Suppressor macrophage treated with lipopolysaccharide for 1 hour (primary cell): ENCODE results near the gene R3HDM1.
"Not testable (repeated sequence)": the region's sequence is repeated elsewhere in the genome, so short reads cannot be mapped to it uniquely, and the experiment has no call there.

Experiments used
- DNase-seq, 3 donors: peaks; one replicate each; pipeline ENCODE4 v3.0.0-alpha.2; 2020 to 2022

Gene R3HDM1

GRCh38 chr2:135531231-135532197, at the start of gene R3HDM1:
TSS of gene R3HDM1 (plus strand) at chr2:135531484. CDS start at chr2:135604846, 73,362 bp downstream.
- peak; percentile 98 to 100 (median 99) for DNase-seq

- DNase-seq, result no peak
Measured at GRCh38 chr2:135485441-135485840, 45.8 kb upstream of the R3HDM1 start.

DNA sequence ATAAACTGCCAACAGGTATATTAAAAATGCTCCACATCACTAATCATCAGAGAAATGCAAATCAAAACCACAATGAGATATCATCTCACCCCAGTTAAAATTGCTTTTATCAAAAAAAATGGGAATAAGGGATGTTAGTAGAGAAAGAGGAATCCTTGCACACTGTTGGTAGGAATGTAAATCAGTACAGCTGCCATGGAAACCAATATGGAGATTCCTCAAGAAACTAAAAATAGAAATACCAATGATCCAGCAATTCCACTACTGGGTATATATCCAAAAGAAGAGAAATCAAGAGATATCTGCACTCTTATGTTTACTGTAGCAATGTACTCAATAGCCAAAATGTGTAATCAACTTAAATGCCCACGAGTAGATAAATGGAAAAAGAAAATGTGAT, 40.9 kb upstream of the R3HDM1 start:
- no peak for DNase-seq

- DNase-seq, result peak in 2 of 3 donors; percentile 10 to 27
Measured at GRCh38 chr2:135494503-135494902, 36.8 kb upstream of the R3HDM1 start.

GRCh38 chr2:135494917-135495316, 36.4 kb upstream of the R3HDM1 start:
- DNase-seq, result peak in 1 of 3 donors; percentile 7

- not testable (repeated sequence) for DNase-seq
Measured at GRCh38 chr2:135498588-135498987, 32.7 kb upstream of the R3HDM1 start.

DNA sequence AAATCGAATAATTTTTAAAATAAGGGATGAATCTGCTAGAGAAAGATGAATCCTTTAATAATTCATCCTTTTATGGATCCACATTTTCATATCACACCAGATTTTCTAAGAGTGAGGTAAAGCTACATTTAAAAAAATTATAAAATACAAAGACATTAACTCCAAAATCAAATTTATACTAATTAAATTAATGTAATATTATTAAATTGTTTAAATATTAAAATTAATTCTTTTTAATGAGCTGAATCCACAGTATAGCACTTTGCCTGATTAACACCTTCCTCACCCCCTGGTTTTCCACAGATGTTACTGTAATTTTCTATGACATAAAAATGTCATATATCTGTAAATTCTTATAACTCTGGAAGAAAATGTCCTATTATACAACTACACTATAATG, 26.5 kb upstream of the R3HDM1 start:
- no peak for DNase-seq

DNA sequence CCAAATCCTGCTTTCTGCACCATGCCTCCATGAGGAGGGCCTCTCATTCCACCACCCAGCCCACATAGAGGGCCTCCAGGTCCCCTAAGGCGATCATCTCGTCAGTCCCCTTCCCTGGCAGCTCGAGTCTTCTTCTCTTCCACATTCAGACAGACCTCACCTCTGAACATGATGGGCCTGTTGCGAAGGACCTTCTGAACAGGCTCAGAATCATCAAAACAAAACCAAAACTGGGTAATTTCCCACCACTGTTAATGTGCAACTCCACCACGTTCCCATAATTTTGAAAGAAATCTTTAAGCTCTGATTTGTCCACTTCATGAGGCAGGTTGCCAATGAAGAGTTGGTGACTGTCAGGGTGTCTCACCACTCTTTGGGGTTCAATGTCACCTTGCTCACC, 20.7 kb upstream of the R3HDM1 start:
- no peak for DNase-seq

DNA sequence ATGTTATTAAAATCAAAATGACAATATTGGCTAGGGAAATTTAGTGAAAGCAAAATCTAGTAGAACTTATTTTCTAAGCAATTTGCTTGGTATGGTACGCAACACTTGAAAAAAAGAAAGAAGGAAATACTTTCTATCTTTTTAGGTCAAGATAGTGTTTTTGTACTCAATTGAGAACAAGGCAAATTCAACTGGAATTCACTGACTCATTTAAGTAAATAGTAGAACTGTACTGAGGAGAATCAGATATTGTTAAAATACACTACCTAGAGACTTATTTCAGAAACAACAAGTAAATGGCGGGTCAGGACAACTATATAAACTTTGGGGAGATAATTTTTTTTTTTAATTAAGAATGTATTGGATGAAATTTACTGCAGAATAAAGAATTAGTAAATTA, 19.2 kb upstream of the R3HDM1 start:
- no peak for DNase-seq

- no peak for DNase-seq
Measured at GRCh38 chr2:135525786-135526185, 5.5 kb upstream of the R3HDM1 start.

DNA sequence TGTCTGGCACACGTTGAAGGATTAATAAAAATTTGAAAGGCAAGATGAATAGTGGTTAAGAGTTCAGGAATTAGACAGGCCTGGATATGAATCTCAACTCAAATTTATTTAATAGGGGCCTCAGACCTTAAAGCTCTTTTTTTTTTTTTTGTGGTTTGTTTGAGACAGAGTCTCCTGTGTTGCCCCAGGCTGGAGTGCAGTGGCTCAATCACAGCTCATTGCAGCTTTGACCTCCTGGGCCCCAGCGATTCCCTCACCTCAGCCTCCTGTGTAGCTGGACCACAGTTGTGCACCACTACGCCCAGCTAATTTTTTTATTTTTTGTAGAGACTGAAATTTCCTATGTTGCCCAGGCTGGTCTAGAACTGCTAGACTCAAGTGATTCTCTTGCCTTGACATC, 3.3 kb upstream of the R3HDM1 start:
- DNase-seq, result no peak

DNA sequence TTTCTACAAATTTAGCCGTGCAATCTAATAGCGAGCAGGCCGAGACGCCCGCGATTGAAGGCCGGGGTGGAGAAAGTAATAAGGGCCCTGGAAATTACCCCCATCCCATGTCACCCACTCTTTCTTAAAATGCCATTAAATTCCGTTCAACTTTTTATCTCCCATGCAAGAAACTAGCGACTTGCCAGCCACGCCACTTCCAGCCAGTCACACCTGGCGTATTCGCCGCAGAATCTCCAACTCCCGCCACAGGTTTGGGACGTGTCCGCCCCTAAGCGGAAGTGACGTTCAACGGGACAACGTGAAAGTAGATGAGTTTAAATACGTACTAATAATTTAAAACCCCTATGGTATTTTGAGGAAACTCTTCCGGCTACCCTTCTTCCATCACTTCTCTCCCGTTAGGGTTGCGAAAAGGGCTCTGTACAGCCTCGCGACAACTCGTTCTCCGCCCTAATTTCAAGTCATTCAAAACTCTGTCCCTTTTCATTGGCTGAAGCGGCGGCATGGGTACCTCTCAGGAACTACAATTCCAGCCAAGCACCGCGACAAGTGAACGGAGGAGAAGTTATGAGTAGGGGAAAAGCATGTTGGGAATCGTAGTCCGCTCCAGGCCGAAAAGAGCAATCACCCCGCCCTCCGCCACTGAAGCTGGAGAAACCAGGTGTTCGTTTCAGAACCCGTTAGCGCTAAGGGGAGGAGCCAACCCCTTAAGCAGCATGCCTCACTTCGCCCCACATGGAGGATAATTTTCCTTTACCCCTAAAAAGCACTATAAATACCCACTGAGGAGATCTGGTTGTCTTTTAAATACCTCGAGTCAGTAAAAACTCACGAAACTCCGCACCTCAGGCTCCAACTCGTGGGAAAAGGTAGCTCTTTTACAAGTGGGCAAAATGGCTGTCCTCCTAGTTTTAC, 712 bp upstream of the R3HDM1 start, which contains the start of gene ZRANB3:
TSS of gene ZRANB3 (minus strand) at position 906 of the 918 bp plus-strand sequence.
- peak; percentile 96 to 97 (median 97) for DNase-seq

- DNase-seq, result no peak
Measured at GRCh38 chr2:135532581-135532980, 1.3 kb downstream of the R3HDM1 start.

DNA sequence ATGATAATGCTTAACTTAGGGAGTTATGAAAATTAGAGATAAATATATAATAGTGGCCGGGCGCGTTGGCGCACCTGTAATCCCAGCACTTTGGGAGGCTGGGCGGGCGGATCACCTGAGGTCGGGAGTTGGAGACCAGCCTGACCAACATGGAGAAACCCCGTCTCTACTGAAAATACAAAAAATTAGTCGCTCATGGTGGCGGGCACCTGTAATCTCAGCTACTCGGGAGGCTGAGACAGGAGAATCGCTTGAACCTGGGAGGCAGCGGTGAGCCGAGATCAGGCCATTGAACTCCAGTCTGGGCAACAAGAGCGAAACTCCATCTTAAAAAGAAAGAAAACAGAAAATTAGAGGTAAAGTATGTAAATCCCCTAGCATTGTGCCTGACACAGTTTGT, 2.3 kb downstream of the R3HDM1 start:
- not testable (repeated sequence) for DNase-seq

DNA sequence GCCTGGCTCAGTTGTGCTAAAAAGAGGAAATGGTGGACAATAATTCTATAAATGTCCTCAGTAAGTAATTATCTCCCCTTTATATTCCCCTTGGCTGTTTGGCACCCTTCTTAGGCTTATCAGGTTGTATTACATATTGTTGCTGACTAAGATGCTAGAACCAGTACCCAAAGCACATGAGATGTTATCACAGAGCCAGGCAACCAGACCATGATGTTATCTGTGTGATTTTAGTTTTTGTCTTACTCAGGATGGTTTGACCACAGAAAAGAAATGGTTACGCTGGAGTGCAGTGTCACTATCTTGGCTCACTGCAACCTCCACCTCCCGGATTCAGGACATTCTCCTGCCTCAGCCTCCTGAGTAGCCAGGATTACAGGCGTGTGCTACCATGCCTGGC, 15.2 kb downstream of the R3HDM1 start:
- DNase-seq, result no peak

GRCh38 chr2:135547311-135547710, 16.0 kb downstream of the R3HDM1 start:
- no peak for DNase-seq

DNA sequence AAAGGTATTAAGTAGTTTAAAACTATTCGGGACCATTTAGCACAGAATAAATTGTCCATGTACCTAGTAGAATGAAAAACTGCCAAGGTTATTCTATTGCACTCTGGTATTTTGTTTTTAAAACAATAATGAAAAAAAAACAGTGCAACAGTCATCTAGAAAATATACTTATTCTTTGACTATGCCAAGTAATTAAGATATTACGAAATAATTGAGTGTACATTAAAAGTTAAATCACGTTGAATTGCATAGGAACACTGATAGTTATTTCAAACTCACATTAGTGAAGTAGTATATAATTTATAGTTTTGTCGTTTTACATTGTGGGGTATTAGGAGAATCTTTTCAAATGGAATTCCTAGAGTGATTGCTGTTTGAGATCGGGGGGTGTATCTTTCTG, 20.1 kb downstream of the R3HDM1 start:
- no peak for DNase-seq

GRCh38 chr2:135552887-135553286, 21.6 kb downstream of the R3HDM1 start:
- DNase-seq, result no peak

DNA sequence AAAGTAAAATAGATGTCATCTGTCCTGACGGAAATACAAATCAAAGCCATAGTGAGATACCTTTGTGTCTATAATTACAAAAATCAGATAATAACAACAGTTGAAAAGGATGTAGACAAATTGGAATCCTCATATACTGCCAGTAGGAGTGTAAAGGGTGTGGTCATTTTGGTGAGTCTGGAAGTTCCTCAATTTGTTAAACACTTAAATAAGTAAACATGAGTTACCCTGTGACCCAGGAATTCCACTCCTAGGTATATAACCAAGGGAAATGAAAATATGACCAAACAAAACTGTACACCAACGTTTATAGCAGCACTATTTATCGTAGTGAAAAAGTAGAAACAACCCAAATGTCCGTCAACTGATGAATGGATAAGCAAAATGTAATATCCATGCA, 24.0 kb downstream of the R3HDM1 start:
- DNase-seq, result peak; percentile 12 to 45 (median 45)

- peak; percentile 7 to 29 (median 16) for DNase-seq
Measured at GRCh38 chr2:135557530-135557929, 26.2 kb downstream of the R3HDM1 start.

- DNase-seq, result no peak
Measured at GRCh38 chr2:135561925-135562324, 30.6 kb downstream of the R3HDM1 start.

DNA sequence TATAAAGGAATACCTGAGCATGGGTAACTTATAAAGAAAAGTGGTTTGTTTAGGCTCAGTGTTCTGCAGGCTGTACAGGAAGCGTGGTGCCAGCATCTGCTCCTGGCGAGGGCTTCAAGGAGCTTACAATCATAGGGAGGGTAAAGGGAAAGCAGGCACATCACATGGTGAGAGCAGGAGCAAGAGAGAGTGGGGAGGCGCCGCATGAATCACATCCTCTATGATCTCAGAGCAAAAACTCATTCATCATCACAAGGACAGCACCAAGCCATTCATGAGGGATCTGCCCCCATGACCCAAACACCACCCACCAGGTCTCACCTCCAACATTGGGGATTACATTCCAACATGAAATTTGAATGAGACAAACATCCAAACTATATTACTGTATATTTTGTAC, 32.5 kb downstream of the R3HDM1 start:
- peak; percentile 13 to 21 (median 15) for DNase-seq

DNA sequence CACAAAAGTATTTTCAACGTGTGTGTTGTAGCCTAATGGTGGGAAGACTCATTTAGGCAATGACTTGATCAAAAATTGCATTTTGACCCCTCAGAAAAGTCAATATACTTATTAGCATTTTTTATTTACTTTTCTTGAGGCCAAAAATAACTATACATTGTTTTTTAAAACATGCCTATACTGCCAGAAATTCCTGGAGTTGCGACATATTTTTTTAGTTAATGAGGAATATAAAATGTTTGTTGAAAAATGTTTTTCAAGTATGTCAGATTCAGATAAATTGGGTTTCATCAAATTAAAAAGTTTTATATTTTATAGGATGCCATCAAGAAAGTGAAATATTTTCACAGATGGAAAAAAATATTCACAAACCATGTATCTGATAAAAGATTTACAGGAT, 39.6 kb downstream of the R3HDM1 start:
- no peak for DNase-seq
